Fibroblast of skin of left quadriceps (primary cell): ENCODE results near the gene SH3RF3.

Experiments used
- DNase-seq, 2 experiments: peaks; one replicate each; pipeline ENCODE4 v3.0.0-alpha.2; 2013; ENCODE audit warnings: low read depth in 2 of 2

The SH3RF3 gene

GRCh38 chr2:109373791-109374547 is 245.0 kb downstream of the SH3RF3 start:
- no peak for DNase-seq

- DNase-seq = no peak
Measured at GRCh38 chr2:109374548-109375130, 245.6 kb downstream of the SH3RF3 start.

GRCh38 chr2:109375131-109375561 is 246.1 kb downstream of the SH3RF3 start:
- DNase-seq = no peak

GRCh38 chr2:109375656-109376055 is 246.7 kb downstream of the SH3RF3 start:
- no peak for DNase-seq

- no peak for DNase-seq
Measured at GRCh38 chr2:109376115-109376514, 247.1 kb downstream of the SH3RF3 start.

GRCh38 chr2:109376796-109377495 is 247.9 kb downstream of the SH3RF3 start:
- DNase-seq = no peak

- DNase-seq = no peak
Measured at GRCh38 chr2:109377976-109378375, 249.0 kb downstream of the SH3RF3 start.

GRCh38 chr2:109378682-109379081 is 249.7 kb downstream of the SH3RF3 start:
- DNase-seq = no peak

GRCh38 chr2:109379507-109379906 is 250.5 kb downstream of the SH3RF3 start:
- DNase-seq = no peak

GRCh38 chr2:109380502-109381326 is 251.7 kb downstream of the SH3RF3 start:
- DNase-seq = no peak

GRCh38 chr2:109381327-109381820 is 252.4 kb downstream of the SH3RF3 start:
- no peak for DNase-seq

- no peak for DNase-seq
Measured at GRCh38 chr2:109382226-109382895, 253.4 kb downstream of the SH3RF3 start.

GRCh38 chr2:109382951-109383350 is 253.9 kb downstream of the SH3RF3 start:
- peak; percentile 12 to 16 for DNase-seq

GRCh38 chr2:109383505-109384307 is 254.7 kb downstream of the SH3RF3 start:
- no peak for DNase-seq

- no peak for DNase-seq
Measured at GRCh38 chr2:109384308-109385271, 255.6 kb downstream of the SH3RF3 start.

- no peak for DNase-seq
Measured at GRCh38 chr2:109385506-109385905, 256.5 kb downstream of the SH3RF3 start.

- no peak for DNase-seq
Measured at GRCh38 chr2:109386004-109386695, 257.1 kb downstream of the SH3RF3 start.

- DNase-seq = no peak
Measured at GRCh38 chr2:109387221-109387735, 258.3 kb downstream of the SH3RF3 start.
